ENCODE results near the gene ANKRD40.

GRCh38 chr17:50688245-50688644 lies 19.5 kb downstream of the ANKRD40 start:
- no peak for TF ChIP-seq CTCF (IDR thresholded peaks at IDR 0.05 in 2 of 3, conservative IDR thresholded peaks at IDR 0.05 in 1 of 3; ENCODE audit: borderline replicate concordance in 1 of 3, insufficient read depth in 1 of 3, low read depth in 2 of 3, low read length in 2 of 3)
- TF ChIP-seq EZH2 (IDR thresholded peaks at IDR 0.05) = no peak
- TF ChIP-seq POLR2A (IDR thresholded peaks at IDR 0.05; ENCODE audit: borderline replicate concordance, extremely low read depth, insufficient read depth, insufficient read length) = no peak
- TF ChIP-seq TCF7L2 (IDR thresholded peaks at IDR 0.05; ENCODE audit: borderline replicate concordance, extremely low read depth, insufficient read depth, insufficient read length) = no peak
- TF ChIP-seq RAD21 (IDR thresholded peaks at IDR 0.05; ENCODE audit: low read depth) = no peak
- no peak for TF ChIP-seq YY1 (IDR thresholded peaks at IDR 0.05; ENCODE audit: extremely low read depth, insufficient replicate concordance, low read depth, low read length)
- TF ChIP-seq ZBTB33 (IDR thresholded peaks at IDR 0.05; ENCODE audit: extremely low read depth, insufficient replicate concordance, low read length) = no peak
- TF ChIP-seq MAX (IDR thresholded peaks at IDR 0.05) = no peak
- TF ChIP-seq CEBPB (IDR thresholded peaks at IDR 0.05; ENCODE audit: low read depth) = no peak
